ENCODE results near the gene TXNDC15. TPM values are rescaled to one million over a fixed set of nuclear protein-coding genes. Genes with fewer than 3 reads are reported as not detected.
A peak's percentile ranks its signal among the peaks of the same experiment; 100 is the strongest.
"Not testable (repeated sequence)": the region's sequence is repeated elsewhere in the genome, so short reads cannot be mapped to it uniquely, and the experiment has no call there.

The TXNDC15 gene
- total RNA-seq, 1 donor from 2014 or later, result 75.2 TPM

DNA sequence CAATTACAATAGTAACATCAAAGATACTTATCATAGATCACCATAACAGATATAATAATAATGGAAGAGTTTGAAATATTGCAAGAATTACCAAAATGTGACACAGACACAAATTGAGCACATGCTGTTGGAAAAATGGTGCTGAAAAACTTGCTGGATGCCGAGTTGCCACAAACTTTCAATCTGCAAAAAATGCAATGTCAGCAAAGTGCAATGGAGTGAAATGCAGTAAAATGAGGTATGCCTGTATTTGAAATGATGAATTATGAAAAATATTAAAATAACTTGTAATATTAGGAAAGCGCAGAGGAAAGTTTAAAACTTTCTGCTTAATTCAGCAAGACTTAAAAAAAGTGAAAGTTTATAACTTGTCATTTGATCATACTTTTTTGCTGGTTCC lies 18.8 kb downstream of the TXNDC15 start:
- Histone ChIP-seq H3K27me3 (ENCODE audit: control insufficient read depth in 3 of 3, insufficient read depth in 3 of 3, low read length in 3 of 3) (no peaks in the 10 kb centered on the region), H3K4me3 (ENCODE audit: low read length in 3 of 3) (no peak overlapping the region), H3K9ac (ENCODE audit: low read depth in 1 of 3, low read length in 3 of 3) (no peak overlapping the region), H3K9me3 (ENCODE audit: control insufficient read depth in 3 of 3, low read length in 3 of 3) (no peaks in the 10 kb centered on the region), H3K36me3 (ENCODE audit: control insufficient read depth in 3 of 3, insufficient read depth in 3 of 3, low read length in 3 of 3) (peaks cover 12 to 23% (median 12%) of the 10 kb centered on the region in 3 donors), H3K4me1 (ENCODE audit: control insufficient read depth in 3 of 3, insufficient read depth in 3 of 3, low read length in 3 of 3) (no peaks in the 10 kb centered on the region), H3K27ac (ENCODE audit: low read depth, low read length) (no peak overlapping the region)

DNA sequence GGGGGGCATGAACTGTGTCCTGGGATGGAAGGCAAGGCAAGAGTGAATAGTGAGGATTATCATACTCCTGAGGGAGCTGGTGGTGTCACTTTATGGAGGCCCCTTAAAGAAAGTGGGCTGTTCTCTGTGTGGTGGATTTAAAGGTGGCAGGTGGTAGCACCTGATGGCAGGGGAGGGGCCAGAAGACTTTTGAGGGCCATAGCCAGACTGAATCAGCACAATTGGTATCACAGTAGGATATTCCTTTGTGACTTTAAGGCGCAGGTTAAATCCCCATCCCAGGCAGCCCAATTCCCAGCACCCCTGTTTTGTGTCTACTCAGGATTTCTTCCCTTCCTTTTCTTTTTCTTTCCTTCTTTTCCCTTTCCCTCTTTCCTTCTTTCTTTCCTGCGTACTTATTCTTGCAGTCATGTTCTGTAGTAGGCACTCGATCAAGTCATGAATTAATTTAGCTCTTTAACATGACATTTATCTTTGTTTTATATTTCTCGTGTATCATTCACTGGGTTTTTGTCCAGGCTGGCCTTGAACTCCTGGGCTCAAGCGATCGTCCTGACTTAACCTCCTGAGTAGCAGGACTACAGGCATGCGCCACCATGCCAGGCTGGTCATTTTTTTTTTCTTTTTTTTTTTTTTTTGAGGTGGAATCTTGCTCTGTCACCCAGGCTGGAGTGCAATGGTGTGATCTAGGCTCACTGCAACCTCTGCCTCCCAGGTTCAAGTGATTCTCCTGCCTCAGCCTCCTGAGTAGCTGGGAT lies 19.8 kb downstream of the TXNDC15 start:
- Histone ChIP-seq H3K4me3 (ENCODE audit: low read length in 3 of 3) (no peak overlapping the region), H3K9ac (ENCODE audit: low read depth in 1 of 3, low read length in 3 of 3) (no peak overlapping the region), H3K36me3 (ENCODE audit: control insufficient read depth in 3 of 3, insufficient read depth in 3 of 3, low read length in 3 of 3) (peaks cover 9 to 19% (median 11%) of the 10 kb centered on the region in 3 donors), H3K27ac (ENCODE audit: low read depth, low read length) (no peak overlapping the region), H3K9me3 (ENCODE audit: control insufficient read depth in 3 of 3, low read length in 3 of 3) (no peaks in the 10 kb centered on the region), H3K4me1 (ENCODE audit: control insufficient read depth in 3 of 3, insufficient read depth in 3 of 3, low read length in 3 of 3) (no peaks in the 10 kb centered on the region), H3K27me3 (ENCODE audit: control insufficient read depth in 3 of 3, insufficient read depth in 3 of 3, low read length in 3 of 3) (no peaks in the 10 kb centered on the region)

DNA sequence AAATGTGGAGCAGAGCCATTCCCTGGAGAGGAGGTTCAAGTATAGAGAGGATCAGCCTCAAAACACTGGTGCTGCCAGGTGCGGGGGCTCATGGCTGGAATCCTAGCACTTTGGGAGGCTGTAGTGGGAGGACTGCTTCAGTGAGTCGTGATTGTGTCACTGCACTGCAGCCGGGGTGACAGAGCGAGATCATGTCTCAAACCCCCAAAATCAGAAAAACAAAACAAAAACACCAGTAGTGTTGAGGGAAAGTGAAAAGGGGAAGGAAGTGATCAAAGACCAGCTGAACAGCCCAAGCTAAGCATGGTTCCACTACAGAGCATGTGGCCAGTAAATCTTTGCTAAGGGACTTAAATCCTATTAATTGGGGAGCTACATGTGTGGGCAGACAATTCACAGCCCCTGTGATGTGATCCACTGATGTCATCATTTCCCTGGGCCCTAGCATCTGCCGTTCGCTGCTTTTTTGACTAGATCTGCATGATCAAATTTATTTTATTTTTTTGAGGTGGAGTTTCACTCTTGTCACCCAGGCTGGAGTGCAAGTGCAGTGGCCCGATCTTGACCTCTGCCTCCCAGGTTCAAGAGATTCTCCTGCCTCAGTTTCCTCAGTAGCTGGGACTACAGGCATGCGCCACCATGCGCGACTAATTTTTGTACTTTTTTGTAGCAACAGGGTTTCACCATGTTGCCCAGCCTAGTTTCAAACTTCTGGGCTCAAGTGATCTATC lies 28.1 kb downstream of the TXNDC15 start:
- H3K27ac ChIP-seq (ENCODE audit: low read depth, low read length), result no peak overlapping the region
- peaks cover 0 to 13% (median 9%) of the 10 kb centered on the region in 3 donors for H3K36me3 ChIP-seq (ENCODE audit: control insufficient read depth in 3 of 3, insufficient read depth in 3 of 3, low read length in 3 of 3)
- H3K4me1 ChIP-seq (ENCODE audit: control insufficient read depth in 3 of 3, insufficient read depth in 3 of 3, low read length in 3 of 3), result peaks cover 0 to 8% (median 3%) of the 10 kb centered on the region in 3 donors
- H3K9ac ChIP-seq (ENCODE audit: low read depth in 1 of 3, low read length in 3 of 3), result no peak overlapping the region
- no peaks in the 10 kb centered on the region for H3K9me3 ChIP-seq (ENCODE audit: control insufficient read depth in 3 of 3, low read length in 3 of 3)
- no peaks in the 10 kb centered on the region for H3K27me3 ChIP-seq (ENCODE audit: control insufficient read depth in 3 of 3, insufficient read depth in 3 of 3, low read length in 3 of 3)
- no peak overlapping the region for H3K4me3 ChIP-seq (ENCODE audit: low read length in 3 of 3)

DNA sequence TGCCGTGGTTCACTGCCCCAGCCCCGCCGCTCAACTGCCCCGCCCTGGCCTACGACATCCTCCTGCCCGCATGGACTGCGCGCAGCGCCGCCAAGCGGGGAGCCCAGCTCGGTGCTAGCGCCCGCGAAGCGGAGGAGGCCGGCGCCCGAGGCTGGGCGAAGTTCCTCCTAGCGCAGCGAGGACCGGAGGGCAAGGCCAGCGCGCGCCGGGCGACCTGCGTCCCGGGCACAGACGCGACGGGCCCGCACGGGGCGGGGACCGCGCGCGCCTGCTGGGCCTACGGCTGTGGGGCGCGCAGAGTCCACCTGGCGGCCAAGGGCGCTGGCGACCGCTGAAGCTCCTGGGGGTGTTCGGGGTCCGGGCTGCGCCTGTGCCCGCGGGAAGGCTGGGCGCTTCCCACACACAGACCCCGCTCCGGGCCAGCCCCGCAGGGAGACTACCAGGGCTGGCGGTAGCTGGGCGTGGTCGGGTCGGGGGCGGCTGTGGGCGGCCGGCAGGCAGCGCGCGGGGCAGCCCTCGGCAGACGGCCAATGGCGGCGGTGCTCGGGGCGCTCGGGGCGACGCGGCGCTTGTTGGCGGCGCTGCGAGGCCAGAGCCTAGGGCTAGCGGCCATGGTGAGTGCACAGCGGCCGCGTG lies 30.6 kb downstream of the TXNDC15 start, which contains the start of gene PCBD2:
Gene PCBD2, plus strand, starts transcription at position 522 of the 636 bp plus-strand sequence. Its CDS starts 9 bp downstream, at position 531.
- H3K4me1 ChIP-seq (ENCODE audit: control insufficient read depth in 3 of 3, insufficient read depth in 3 of 3, low read length in 3 of 3), result peaks cover 0 to 8% (median 3%) of the 10 kb centered on the region in 3 donors
- H3K36me3 ChIP-seq (ENCODE audit: control insufficient read depth in 3 of 3, insufficient read depth in 3 of 3, low read length in 3 of 3), result peaks cover 0 to 9% (median under 1%) of the 10 kb centered on the region in 3 donors
- peak within 1 kb of the TSS; percentile 97 for H3K27ac ChIP-seq (ENCODE audit: low read depth, low read length)
- H3K27me3 ChIP-seq (ENCODE audit: control insufficient read depth in 3 of 3, insufficient read depth in 3 of 3, low read length in 3 of 3), result no peaks in the 10 kb centered on the region
- H3K4me3 ChIP-seq (ENCODE audit: low read length in 3 of 3), result peak within 1 kb of the TSS; percentile 91 to 93 (median 91)
- peak within 1 kb of the TSS; percentile 94 to 98 (median 97) for H3K9ac ChIP-seq (ENCODE audit: low read depth in 1 of 3, low read length in 3 of 3)
- H3K9me3 ChIP-seq (ENCODE audit: control insufficient read depth in 3 of 3, low read length in 3 of 3), result no peaks in the 10 kb centered on the region

DNA sequence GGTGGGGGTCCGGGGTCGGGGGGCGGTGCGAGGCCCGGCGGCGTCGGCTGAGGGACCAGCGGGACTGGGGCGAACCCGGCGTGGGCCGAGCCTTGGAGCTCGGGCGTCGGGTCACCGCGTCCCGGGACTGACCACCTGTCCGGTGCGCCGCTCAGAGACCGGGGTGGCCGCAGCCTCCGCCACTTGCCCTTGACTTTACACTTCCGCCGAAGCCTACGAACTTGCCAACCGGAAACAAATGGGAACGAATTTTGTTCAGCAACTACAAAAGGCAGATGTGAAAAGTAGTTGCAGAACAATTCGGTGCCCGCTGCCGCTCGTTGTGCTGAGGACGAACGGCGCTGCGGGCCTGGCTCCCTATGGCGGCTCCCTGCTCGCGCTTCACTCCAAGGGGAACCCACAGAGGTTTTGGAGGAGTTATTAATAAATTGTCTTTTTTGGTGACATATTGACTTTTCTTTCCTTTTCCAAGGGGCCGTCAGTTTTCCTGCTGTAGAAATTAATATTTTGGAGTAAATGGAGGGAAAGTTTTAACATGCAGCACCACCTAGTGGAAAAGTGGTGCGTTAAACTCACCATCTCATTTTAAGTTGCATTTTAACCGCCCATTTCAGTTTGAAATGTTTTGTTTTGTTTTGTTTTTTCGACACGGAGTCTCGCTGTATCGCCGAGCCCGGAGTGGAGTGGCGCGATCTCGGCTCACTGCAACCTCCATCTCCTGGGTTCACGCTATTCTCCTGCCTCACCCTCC lies 31.2 kb downstream of the TXNDC15 start:
- Histone ChIP-seq H3K27me3 (ENCODE audit: control insufficient read depth in 3 of 3, insufficient read depth in 3 of 3, low read length in 3 of 3) (no peaks in the 10 kb centered on the region), H3K4me1 (ENCODE audit: control insufficient read depth in 3 of 3, insufficient read depth in 3 of 3, low read length in 3 of 3) (peaks cover 0 to 8% (median 3%) of the 10 kb centered on the region in 3 donors), H3K9me3 (ENCODE audit: control insufficient read depth in 3 of 3, low read length in 3 of 3) (no peaks in the 10 kb centered on the region), H3K9ac (ENCODE audit: low read depth in 1 of 3, low read length in 3 of 3) (peak overlapping the region; percentile 94 to 98 (median 97)), H3K4me3 (ENCODE audit: low read length in 3 of 3) (peak overlapping the region; percentile 91 to 93 (median 91)), H3K36me3 (ENCODE audit: control insufficient read depth in 3 of 3, insufficient read depth in 3 of 3, low read length in 3 of 3) (peaks cover 3 to 11% (median 7%) of the 10 kb centered on the region in 3 donors), H3K27ac (ENCODE audit: low read depth, low read length) (peak overlapping the region; percentile 97)

DNA sequence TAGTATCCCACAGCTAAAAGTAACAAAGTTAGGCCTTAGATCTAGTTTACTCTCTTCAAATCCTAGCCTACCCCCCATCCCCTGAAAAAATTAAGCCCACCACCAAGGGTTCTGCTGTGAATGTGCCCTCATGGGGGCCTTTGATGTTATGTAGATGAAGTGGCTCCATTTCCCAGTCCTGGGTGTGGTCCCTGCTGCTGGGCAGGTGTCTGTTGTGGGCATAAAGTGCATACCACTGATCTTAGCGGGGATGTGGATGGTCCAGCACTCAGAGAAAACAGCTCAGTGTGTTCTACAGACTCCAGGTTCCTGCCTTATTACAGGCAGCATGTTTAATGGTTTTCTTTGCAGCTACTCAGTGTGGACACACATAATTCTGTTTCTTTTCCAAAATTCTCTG lies 32.6 kb downstream of the TXNDC15 start:
- no peak overlapping the region for H3K4me3 ChIP-seq (ENCODE audit: low read length in 3 of 3)
- H3K4me1 ChIP-seq (ENCODE audit: control insufficient read depth in 3 of 3, insufficient read depth in 3 of 3, low read length in 3 of 3), result peaks cover 0 to 13% (median 3%) of the 10 kb centered on the region in 3 donors
- no peak overlapping the region for H3K9ac ChIP-seq (ENCODE audit: low read depth in 1 of 3, low read length in 3 of 3)
- no peak overlapping the region for H3K27ac ChIP-seq (ENCODE audit: low read depth, low read length)
- peaks cover 9 to 11% (median 10%) of the 10 kb centered on the region in 3 donors for H3K36me3 ChIP-seq (ENCODE audit: control insufficient read depth in 3 of 3, insufficient read depth in 3 of 3, low read length in 3 of 3)
- H3K27me3 ChIP-seq (ENCODE audit: control insufficient read depth in 3 of 3, insufficient read depth in 3 of 3, low read length in 3 of 3), result no peaks in the 10 kb centered on the region
- no peaks in the 10 kb centered on the region for H3K9me3 ChIP-seq (ENCODE audit: control insufficient read depth in 3 of 3, low read length in 3 of 3)

DNA sequence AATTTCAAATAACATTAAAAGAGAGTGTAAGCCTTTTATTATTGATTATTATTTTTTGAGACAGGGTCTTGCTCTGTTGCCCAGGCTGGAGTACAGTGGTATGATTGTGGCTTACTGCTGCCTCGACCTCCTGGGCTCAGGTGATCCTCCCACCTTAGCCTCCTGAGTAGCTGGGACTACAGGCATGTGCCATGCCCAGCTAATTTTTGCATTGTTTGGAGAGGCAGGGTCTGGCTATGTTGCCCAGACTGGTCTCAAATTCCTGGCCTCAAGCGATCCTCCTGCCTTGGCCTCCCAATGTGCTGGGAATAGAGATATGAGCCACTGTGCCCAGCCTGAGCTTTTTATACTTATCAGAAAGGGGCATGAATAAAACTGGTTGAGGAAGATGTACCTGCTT lies 36.6 kb downstream of the TXNDC15 start:
- Histone ChIP-seq H3K36me3 (ENCODE audit: control insufficient read depth in 3 of 3, insufficient read depth in 3 of 3, low read length in 3 of 3) (peaks cover 12 to 41% (median 25%) of the 10 kb centered on the region in 3 donors), H3K4me1 (ENCODE audit: control insufficient read depth in 3 of 3, insufficient read depth in 3 of 3, low read length in 3 of 3) (peaks cover 2 to 20% (median 9%) of the 10 kb centered on the region in 3 donors)
- H3K27me3 ChIP-seq (ENCODE audit: control insufficient read depth in 3 of 3, insufficient read depth in 3 of 3, low read length in 3 of 3); H3K9me3 ChIP-seq (ENCODE audit: control insufficient read depth in 3 of 3, low read length in 3 of 3); H3K27ac ChIP-seq (ENCODE audit: low read depth, low read length); H3K9ac ChIP-seq (ENCODE audit: low read depth in 1 of 3, low read length in 3 of 3); H3K4me3 ChIP-seq (ENCODE audit: low read length in 3 of 3): not testable (repeated sequence)

DNA sequence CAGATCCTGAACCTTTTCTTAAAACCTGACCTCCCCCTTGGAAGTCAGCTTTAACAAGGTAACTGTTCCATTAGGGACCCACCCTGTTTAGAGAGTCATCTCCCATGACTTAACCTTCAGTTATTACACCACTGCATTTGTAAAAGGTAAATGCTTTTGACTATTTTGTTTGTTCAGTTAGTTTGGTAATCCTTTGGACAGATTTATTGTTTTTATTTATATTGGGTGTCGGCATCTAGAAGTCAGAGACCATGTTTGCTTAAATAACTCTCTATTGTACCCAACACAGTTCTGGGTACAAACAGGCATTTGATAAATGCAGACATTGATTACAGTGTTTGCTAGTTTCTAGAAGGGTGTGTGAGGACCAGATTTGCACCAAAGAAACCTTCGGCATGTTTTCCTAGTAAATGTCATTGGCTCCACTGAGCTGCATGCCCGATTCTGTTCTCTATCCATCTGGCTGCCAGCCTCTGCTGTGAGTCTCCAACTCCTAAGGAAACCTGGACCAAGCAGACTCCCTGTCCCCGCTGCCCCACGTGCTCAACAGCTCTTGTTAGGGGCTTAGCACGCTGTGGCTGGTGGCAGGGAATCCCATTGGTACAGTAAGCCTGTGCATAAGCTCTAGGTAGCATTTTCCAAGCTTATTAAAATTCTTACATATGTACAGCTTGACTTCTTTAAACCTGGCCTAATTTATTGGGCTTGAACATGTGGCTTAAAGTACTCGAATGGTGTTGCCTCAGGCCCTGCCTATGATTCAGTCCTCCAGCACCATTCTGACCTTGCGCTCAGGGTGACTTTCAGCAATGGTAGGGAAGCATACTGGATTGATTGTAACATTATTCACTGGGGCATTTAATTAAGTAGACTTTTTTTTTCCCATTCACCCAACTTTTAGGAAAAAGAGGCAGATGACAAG lies 37.4 kb downstream of the TXNDC15 start:
- H3K27ac ChIP-seq (ENCODE audit: low read depth, low read length), result no peak overlapping the region
- H3K27me3 ChIP-seq (ENCODE audit: control insufficient read depth in 3 of 3, insufficient read depth in 3 of 3, low read length in 3 of 3), result no peaks in the 10 kb centered on the region
- peaks cover 2 to 18% (median 6%) of the 10 kb centered on the region in 3 donors for H3K4me1 ChIP-seq (ENCODE audit: control insufficient read depth in 3 of 3, insufficient read depth in 3 of 3, low read length in 3 of 3)
- H3K4me3 ChIP-seq (ENCODE audit: low read length in 3 of 3), result no peak overlapping the region
- H3K9ac ChIP-seq (ENCODE audit: low read depth in 1 of 3, low read length in 3 of 3), result no peak overlapping the region
- peaks cover 10 to 45% (median 30%) of the 10 kb centered on the region in 3 donors for H3K36me3 ChIP-seq (ENCODE audit: control insufficient read depth in 3 of 3, insufficient read depth in 3 of 3, low read length in 3 of 3)
- H3K9me3 ChIP-seq (ENCODE audit: control insufficient read depth in 3 of 3, low read length in 3 of 3), result no peaks in the 10 kb centered on the region
